ENCODE results near the gene JCAD. TPM values are rescaled to one million over a fixed set of nuclear protein-coding genes. Genes with fewer than 3 reads are reported as not detected.

The JCAD gene
- total RNA-seq, 2 donors from 2014 or later = 1.8 to 23.5 TPM

GRCh38 chr10:30050411-30050810 lies 9.0 kb downstream of the JCAD start:
- H3K4me1 ChIP-seq = no peaks in the 10 kb centered on the region
- no peak overlapping the region for H3K9ac ChIP-seq (ENCODE audit: low read depth in 2 of 2, low read length in 2 of 2)
- H3K27me3 ChIP-seq = no peaks in the 10 kb centered on the region
- intact Hi-C loops (cut with DNase I) = no loop called here
- H3K36me3 ChIP-seq = no peaks in the 10 kb centered on the region
- TF ChIP-seq CTCF (IDR thresholded peaks at IDR 0.05) = no peak
- no peak overlapping the region for H3K4me3 ChIP-seq
- no peaks in the 10 kb centered on the region for H3K9me3 ChIP-seq
- no peak for DNase-seq
- no peak overlapping the region for H3K27ac ChIP-seq

- Histone ChIP-seq H3K4me3 (no peak overlapping the region), H3K36me3 (no peaks in the 10 kb centered on the region), H3K9ac (ENCODE audit: low read depth in 2 of 2, low read length in 2 of 2) (no peak overlapping the region), H3K27me3 (no peaks in the 10 kb centered on the region), H3K27ac (no peak overlapping the region), H3K4me1 (no peaks in the 10 kb centered on the region), H3K9me3 (no peaks in the 10 kb centered on the region)
- no peak for TF ChIP-seq CTCF (IDR thresholded peaks at IDR 0.05)
- no peak for DNase-seq
- intact Hi-C loops (cut with DNase I) = no loop called here
Observed at GRCh38 chr10:30048768-30049517, 10.4 kb downstream of the JCAD start.

- TF ChIP-seq CTCF (IDR thresholded peaks at IDR 0.05) = no peak
- DNase-seq = no peak
- intact Hi-C loops (cut with DNase I) = no loop called here
- Histone ChIP-seq H3K9me3 (no peaks in the 10 kb centered on the region), H3K4me3 (no peak overlapping the region), H3K4me1 (no peaks in the 10 kb centered on the region), H3K9ac (ENCODE audit: low read depth in 2 of 2, low read length in 2 of 2) (no peak overlapping the region), H3K27ac (no peak overlapping the region), H3K27me3 (no peaks in the 10 kb centered on the region), H3K36me3 (no peaks in the 10 kb centered on the region)
Observed at GRCh38 chr10:30047924-30048531, 11.4 kb downstream of the JCAD start.

- intact Hi-C loops (cut with DNase I) = no loop called here
- no peak overlapping the region for H3K27ac ChIP-seq
- no peaks in the 10 kb centered on the region for H3K9me3 ChIP-seq
- no peaks in the 10 kb centered on the region for H3K27me3 ChIP-seq
- H3K4me3 ChIP-seq = no peak overlapping the region
- DNase-seq = no peak
- H3K36me3 ChIP-seq = no peaks in the 10 kb centered on the region
- no peak overlapping the region for H3K9ac ChIP-seq (ENCODE audit: low read depth in 2 of 2, low read length in 2 of 2)
- no peak for TF ChIP-seq CTCF (IDR thresholded peaks at IDR 0.05)
- no peaks in the 10 kb centered on the region for H3K4me1 ChIP-seq
Observed at GRCh38 chr10:30047430-30047829, 12.0 kb downstream of the JCAD start.

GRCh38 chr10:30046476-30046875 lies 12.9 kb downstream of the JCAD start:
- intact Hi-C loops (cut with DNase I) = no loop called here
- TF ChIP-seq CTCF (IDR thresholded peaks at IDR 0.05) = no peak
- Histone ChIP-seq H3K36me3 (no peaks in the 10 kb centered on the region), H3K27me3 (no peaks in the 10 kb centered on the region), H3K4me3 (no peak overlapping the region), H3K27ac (no peak overlapping the region), H3K9ac (ENCODE audit: low read depth in 2 of 2, low read length in 2 of 2) (no peak overlapping the region), H3K9me3 (no peaks in the 10 kb centered on the region), H3K4me1 (no peaks in the 10 kb centered on the region)
- DNase-seq = no peak

Measured in colonic mucosa (tissue), 4 donors.